H9 (cell line): ENCODE measurements around the gene MAPK4. TPM values are rescaled to one million over a fixed set of nuclear protein-coding genes. Genes with fewer than 3 reads are reported as not detected.

Experiments used
- DNase-seq: peaks from one replicate; pipeline ENCODE4 v3.0.0-alpha.2; 2017
- H2AFZ ChIP-seq: one replicate; pipeline ENCODE4 v1.6.1; 2013; ENCODE audit warnings: mild to moderate bottlenecking, low read length, control low read depth, moderate library complexity
- H2AK5ac ChIP-seq: 2 replicates; pipeline ENCODE4 v1.6.1; 2013; ENCODE audit warnings: low read length, control low read depth, mixed read lengths; ENCODE audit not compliant: insufficient read length
- H2BK120ac ChIP-seq: one replicate; pipeline ENCODE4 v1.6.1; 2013; ENCODE audit warnings: low read depth, mild to moderate bottlenecking, low read length, control low read depth, inconsistent platforms; ENCODE audit not compliant: poor library complexity, severe bottlenecking
- H2BK12ac ChIP-seq: 2 replicates; pipeline ENCODE4 v1.6.1; 2013; ENCODE audit warnings: low read length, control low read depth, mixed read lengths, low read depth; ENCODE audit not compliant: insufficient read length
- H2BK15ac ChIP-seq: 2 replicates; pipeline ENCODE4 v1.6.1; 2013; ENCODE audit warnings: low read depth, low read length, control low read depth
- H2BK20ac ChIP-seq: one replicate; pipeline ENCODE4 v1.6.1; 2013; ENCODE audit warnings: low read depth, mild to moderate bottlenecking, low read length, control low read depth, inconsistent platforms; ENCODE audit not compliant: poor library complexity, severe bottlenecking
- H2BK5ac ChIP-seq: 2 replicates; pipeline ENCODE4 v1.6.1; 2013; ENCODE audit warnings: low read length, control low read depth, mixed read lengths; ENCODE audit not compliant: insufficient read length
- H3K14ac ChIP-seq: 2 replicates; pipeline ENCODE4 v1.6.1; 2013; ENCODE audit warnings: low read length, control low read depth; ENCODE audit not compliant: insufficient read depth
- H3K18ac ChIP-seq: 2 replicates; pipeline ENCODE4 v1.6.1; 2013; ENCODE audit warnings: low read depth, mild to moderate bottlenecking, mixed read lengths, low read length, control low read depth; ENCODE audit not compliant: insufficient read length
- H3K23ac ChIP-seq: 2 replicates; pipeline ENCODE4 v1.6.1; 2013; ENCODE audit warnings: low read length, control low read depth, mixed read lengths, low read depth; ENCODE audit not compliant: insufficient read length
- H3K23me2 ChIP-seq: 2 replicates; pipeline ENCODE4 v1.6.1; 2013; ENCODE audit warnings: low read depth, mild to moderate bottlenecking, mixed read lengths, low read length, control low read depth; ENCODE audit not compliant: insufficient read length, poor library complexity, severe bottlenecking
- H3K27ac ChIP-seq: 2 replicates; pipeline ENCODE4 v1.5.1; 2013; ENCODE audit warnings: low read length, control low read depth, mixed read lengths, low read depth; ENCODE audit not compliant: insufficient read length
- H3K27me3 ChIP-seq: 2 replicates; pipeline ENCODE4 v1.6.1; 2013; ENCODE audit warnings: low read length, control low read depth, inconsistent platforms; ENCODE audit not compliant: insufficient read depth
- H3K4ac ChIP-seq: 2 replicates; pipeline ENCODE4 v1.6.1; 2013; ENCODE audit warnings: low read depth, mild to moderate bottlenecking, control low read depth, inconsistent platforms, low read length, moderate library complexity
- H3K4me1 ChIP-seq: 2 replicates; pipeline ENCODE4 v1.6.1; 2013; ENCODE audit warnings: low read length, control low read depth, inconsistent platforms; ENCODE audit not compliant: insufficient read depth
- H3K4me2 ChIP-seq: 2 replicates; pipeline ENCODE4 v1.6.1; 2013; ENCODE audit warnings: low read length, control low read depth, mixed read lengths; ENCODE audit not compliant: insufficient read length, insufficient read depth
- H3K56ac ChIP-seq: 2 replicates; pipeline ENCODE4 v1.6.1; 2013; ENCODE audit warnings: low read depth, mild to moderate bottlenecking, mixed read lengths, low read length, control low read depth; ENCODE audit not compliant: insufficient read length
- H3K79me1 ChIP-seq: 2 replicates; pipeline ENCODE4 v1.6.1; 2013; ENCODE audit warnings: low read depth, mild to moderate bottlenecking, moderate library complexity, low read length, control low read depth, inconsistent platforms; ENCODE audit not compliant: insufficient read depth, poor library complexity, severe bottlenecking
- H3K79me2 ChIP-seq: 2 replicates; pipeline ENCODE4 v1.6.1; 2013; ENCODE audit warnings: low read length, control low read depth, inconsistent platforms; ENCODE audit not compliant: insufficient read depth
- H3K9ac ChIP-seq: 2 replicates; pipeline ENCODE4 v1.6.1; 2013; ENCODE audit warnings: low read length, control low read depth, mixed read lengths; ENCODE audit not compliant: insufficient read length; ENCODE audit errors: extremely low read depth
- H3K9me3 ChIP-seq: one replicate; pipeline ENCODE4 v1.6.1; 2013; ENCODE audit warnings: low read depth, low read length, inconsistent platforms; ENCODE audit not compliant: control insufficient read depth
- H3T11ph ChIP-seq: one replicate; pipeline ENCODE4 v1.6.1; 2013; ENCODE audit warnings: mild to moderate bottlenecking, low read length, control low read depth, inconsistent platforms
- H4K20me1 ChIP-seq: one replicate; pipeline ENCODE4 v1.6.1; 2013; ENCODE audit not compliant: control insufficient read depth, insufficient read length, insufficient read depth
- H4K5ac ChIP-seq: 2 replicates; pipeline ENCODE4 v1.6.1; 2013; ENCODE audit warnings: low read depth, mild to moderate bottlenecking, mixed read lengths, low read length, control low read depth; ENCODE audit not compliant: insufficient read length
- H4K8ac ChIP-seq: replicated peaks from 2 replicates; pipeline ENCODE4 v1.6.1; 2013; ENCODE audit warnings: low read length, control low read depth, mixed read lengths, low read depth; ENCODE audit not compliant: insufficient read length
- H4K91ac ChIP-seq: 2 replicates; pipeline ENCODE4 v1.6.1; 2013; ENCODE audit warnings: low read depth, mild to moderate bottlenecking, moderate library complexity, mixed read lengths, low read length, control low read depth; ENCODE audit not compliant: insufficient read length
- H3K27ac Mint-ChIP-seq, 3 experiments: 2 replicates in 2 of 3; 3 replicates in 1 of 3; pipeline ENCODE4 v1.8.0; 2020 to 2021; ENCODE audit warnings: mixed read lengths in 3 of 3, mild to moderate bottlenecking in 1 of 3, moderate library complexity in 1 of 3
- H3K27me3 Mint-ChIP-seq: 2 replicates; pipeline ENCODE4 v1.8.0; 2021; ENCODE audit warnings: low read depth, mild to moderate bottlenecking, moderate library complexity, mixed read lengths
- H3K36me3 Mint-ChIP-seq, 3 experiments: 2 replicates in 2 of 3; 3 replicates in 1 of 3; pipeline ENCODE4 v1.8.0; 2020 to 2021; ENCODE audit warnings: low read depth in 3 of 3, mixed read lengths in 3 of 3; ENCODE audit not compliant: insufficient read depth in 1 of 3
- H3K4me1 Mint-ChIP-seq, 2 experiments: 2 replicates each; pipeline ENCODE4 v1.8.0; 2020; ENCODE audit warnings: mixed read lengths in 2 of 2
- H3K4me3 Mint-ChIP-seq, 2 experiments: 2 replicates in 1 of 2; 3 replicates in 1 of 2; pipeline ENCODE4 v1.8.0; 2020 to 2021; ENCODE audit warnings: mild to moderate bottlenecking in 2 of 2, mixed read lengths in 2 of 2, moderate library complexity in 1 of 2
- H3K9me3 Mint-ChIP-seq, 2 experiments: 2 replicates in 1 of 2; 3 replicates in 1 of 2; pipeline ENCODE4 v1.8.0; 2020; ENCODE audit warnings: mild to moderate bottlenecking in 2 of 2, mixed read lengths in 2 of 2, moderate library complexity in 1 of 2
- whole genome bisulfite sequencing: extraction: QIAGEN DNeasy Blood & Tissue Kit; methylation state at CpG from one replicate; pipeline ENCODE4 v1.1.7; 2013; ENCODE audit warnings: missing lambda C conversion rate, low lambda C conversion rate, mixed read lengths; ENCODE audit not compliant: insufficient read length; ENCODE audit errors: extremely low coverage; 5-methylcytosine and 5-hydroxymethylcytosine counted together
- total RNA-seq: library from RNA; stranded (reverse); gene quantifications from 2 replicates; pipeline ENCODE4 v1.2.1, GENCODE V29; 2021
- TF ChIP-seq, protein P1 (sequence below): fragments of 200-600 bp; sonication (generic); conservative IDR thresholded peaks from 3 replicates; pipeline ENCODE4 v1.8.0; 2021; ENCODE audit warnings: antibody characterized with exemption, mild to moderate bottlenecking

The MAPK4 gene
- total RNA-seq, 1 experiment from 2014 or later: 1.6 TPM

DNA sequence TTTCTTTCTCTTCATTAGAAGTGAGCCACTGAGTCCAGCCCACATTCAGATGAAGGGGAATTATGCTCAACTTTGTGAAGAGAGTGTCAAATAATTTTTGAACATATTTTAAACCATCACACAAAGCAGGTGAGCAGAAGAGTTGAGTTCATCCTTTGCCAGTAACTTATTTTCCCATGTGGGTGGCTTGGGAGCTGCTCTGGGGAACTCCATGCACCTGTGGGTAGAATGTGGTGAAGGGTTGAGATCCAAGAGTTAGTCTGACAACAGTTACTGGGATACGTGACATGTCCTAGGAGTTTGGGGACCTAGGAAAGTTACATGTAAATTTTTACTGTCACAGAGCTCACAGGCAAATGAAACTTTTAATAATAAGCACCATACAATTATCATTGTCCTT lies 21.6 kb downstream of the MAPK4 start:
- no peak overlapping the region for H2BK120ac ChIP-seq
- no peak overlapping the region for H3K14ac ChIP-seq
- H4K20me1 ChIP-seq: no peaks in the 10 kb centered on the region
- H3K27me3 Mint-ChIP-seq: peaks cover 58% of the 10 kb centered on the region
- no peaks in the 10 kb centered on the region for H3K9me3 ChIP-seq
- H3K79me1 ChIP-seq: no peaks in the 10 kb centered on the region
- no peak overlapping the region for H3K4me2 ChIP-seq
- no peak overlapping the region for H2BK12ac ChIP-seq
- H4K5ac ChIP-seq: no peak overlapping the region
- no peak overlapping the region for H3K27ac ChIP-seq
- H3K56ac ChIP-seq: no peak overlapping the region
- H3K4ac ChIP-seq: no peak overlapping the region
- no peak overlapping the region for H2AK5ac ChIP-seq
- peaks cover 3% of the 10 kb centered on the region; the same call in 1 of the 2 replicates for H3K4me1 ChIP-seq
- H2BK15ac ChIP-seq: no peak overlapping the region
- TF ChIP-seq, protein P1, sequence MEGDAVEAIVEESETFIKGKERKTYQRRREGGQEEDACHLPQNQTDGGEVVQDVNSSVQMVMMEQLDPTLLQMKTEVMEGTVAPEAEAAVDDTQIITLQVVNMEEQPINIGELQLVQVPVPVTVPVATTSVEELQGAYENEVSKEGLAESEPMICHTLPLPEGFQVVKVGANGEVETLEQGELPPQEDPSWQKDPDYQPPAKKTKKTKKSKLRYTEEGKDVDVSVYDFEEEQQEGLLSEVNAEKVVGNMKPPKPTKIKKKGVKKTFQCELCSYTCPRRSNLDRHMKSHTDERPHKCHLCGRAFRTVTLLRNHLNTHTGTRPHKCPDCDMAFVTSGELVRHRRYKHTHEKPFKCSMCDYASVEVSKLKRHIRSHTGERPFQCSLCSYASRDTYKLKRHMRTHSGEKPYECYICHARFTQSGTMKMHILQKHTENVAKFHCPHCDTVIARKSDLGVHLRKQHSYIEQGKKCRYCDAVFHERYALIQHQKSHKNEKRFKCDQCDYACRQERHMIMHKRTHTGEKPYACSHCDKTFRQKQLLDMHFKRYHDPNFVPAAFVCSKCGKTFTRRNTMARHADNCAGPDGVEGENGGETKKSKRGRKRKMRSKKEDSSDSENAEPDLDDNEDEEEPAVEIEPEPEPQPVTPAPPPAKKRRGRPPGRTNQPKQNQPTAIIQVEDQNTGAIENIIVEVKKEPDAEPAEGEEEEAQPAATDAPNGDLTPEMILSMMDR: no peak
- H4K91ac ChIP-seq: no peak overlapping the region
- DNase-seq: no peak
- H3K23me2 ChIP-seq: no peaks in the 10 kb centered on the region
- H3K9me3 Mint-ChIP-seq: peaks cover 0 to 1% of the 10 kb centered on the region in 2 experiments; a peak in 2 of 5 replicates
- WGBS: no CpG with 5 or more reads among the region's 1 CpG
- H4K8ac ChIP-seq: no peak overlapping the region
- no peak overlapping the region for H2AFZ ChIP-seq
- H3K4me1 Mint-ChIP-seq: peaks cover 31 to 39% of the 10 kb centered on the region in 2 experiments
- no peak overlapping the region for H3K18ac ChIP-seq
- peaks cover 0 to 2% (median 0%) of the 10 kb centered on the region in 3 experiments; a peak in 2 of 7 replicates for H3K36me3 Mint-ChIP-seq
- H3K27me3 ChIP-seq: no peaks in the 10 kb centered on the region
- H3K79me2 ChIP-seq: no peaks in the 10 kb centered on the region
- no peak overlapping the region for H3K23ac ChIP-seq
- no peak overlapping the region for H3K9ac ChIP-seq
- no peak overlapping the region for H3K4me3 Mint-ChIP-seq
- no peak overlapping the region for H3T11ph ChIP-seq
- no peak overlapping the region for H2BK20ac ChIP-seq
- no peak overlapping the region for H3K27ac Mint-ChIP-seq
- H2BK5ac ChIP-seq: no peak overlapping the region
